Amniotic stem cell (primary cell): ENCODE data around the gene H2BK1.

Experiments
- DNase-seq: peaks from one replicate; lab custom pipeline; 2025; lab: John Stamatoyannopoulos, UW

H2BK1 gene

GRCh38 chr7:151210087-151210854, at the start of gene H2BK1:
Gene H2BK1, minus strand, starts transcription at chr7:151210488. Its CDS starts 170 bp downstream, at chr7:151210318.
- no peak for DNase-seq

- no peak for DNase-seq
These were observed 47.7 kb upstream of the H2BK1 start for GRCh38 chr7:151257990-151258389.

GRCh38 chr7:151256410-151257045, 46.2 kb upstream of the H2BK1 start:
- DNase-seq = no peak

- DNase-seq = no peak
These were observed 45.1 kb upstream of the H2BK1 start for GRCh38 chr7:151255390-151255789.

GRCh38 chr7:151254851-151255250, 44.6 kb upstream of the H2BK1 start:
- DNase-seq = no peak

- DNase-seq = no peak
These were observed 44.0 kb upstream of the H2BK1 start for GRCh38 chr7:151254316-151254715.

- DNase-seq = no peak
These were observed 42.8 kb upstream of the H2BK1 start for GRCh38 chr7:151252961-151253711.

GRCh38 chr7:151252561-151252835, 42.2 kb upstream of the H2BK1 start:
- DNase-seq = no peak

GRCh38 chr7:151251689-151252560, 41.6 kb upstream of the H2BK1 start:
- DNase-seq = no peak

GRCh38 chr7:151251328-151251688, 41.0 kb upstream of the H2BK1 start:
- no peak for DNase-seq

GRCh38 chr7:151250181-151251132, 40.2 kb upstream of the H2BK1 start:
- no peak for DNase-seq

- peak; percentile 10 for DNase-seq
These were observed 39.4 kb upstream of the H2BK1 start for GRCh38 chr7:151249732-151250072.

- peak; percentile 27 for DNase-seq
These were observed 38.9 kb upstream of the H2BK1 start for GRCh38 chr7:151249034-151249731.

GRCh38 chr7:151248346-151249033, 38.2 kb upstream of the H2BK1 start, which contains the start of gene SMARCD3:
Gene SMARCD3, minus strand, starts transcription at chr7:151248694. Its CDS starts 132 bp downstream, at chr7:151248562.
- no peak for DNase-seq

GRCh38 chr7:151247611-151248345, 37.5 kb upstream of the H2BK1 start:
- DNase-seq = no peak

- no peak for DNase-seq
These were observed 36.7 kb upstream of the H2BK1 start for GRCh38 chr7:151246851-151247580.

GRCh38 chr7:151246102-151246850, 36.0 kb upstream of the H2BK1 start:
- no peak for DNase-seq
